ENCODE results near the gene ADARB1.
A peak's percentile ranks its signal among the peaks of the same experiment; 100 is the strongest.

ADARB1 gene

DNA sequence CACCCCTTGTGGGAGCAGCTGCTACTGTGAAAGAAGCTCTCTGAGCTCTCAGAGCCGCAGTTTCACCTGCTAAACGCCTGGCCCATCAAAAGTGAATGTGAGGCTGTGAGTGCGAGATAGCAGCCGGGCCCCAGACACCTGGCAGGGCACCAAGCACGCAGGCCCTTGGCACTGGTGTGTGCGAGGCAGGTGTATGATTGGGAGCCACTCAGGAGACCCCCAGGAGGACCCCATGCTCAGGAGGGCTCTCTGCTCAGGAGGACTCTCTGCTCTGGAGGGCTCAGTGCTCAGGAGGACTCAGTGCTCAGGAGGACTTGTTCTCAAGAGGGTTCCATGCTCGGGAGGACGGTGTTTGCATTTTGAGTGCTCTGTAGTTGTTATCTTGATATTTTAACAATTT, 14.3 kb upstream of the ADARB1 start:
- TF ChIP-seq ZFX (IDR thresholded peaks at IDR 0.05): no peak
- TF ChIP-seq, protein P1, sequence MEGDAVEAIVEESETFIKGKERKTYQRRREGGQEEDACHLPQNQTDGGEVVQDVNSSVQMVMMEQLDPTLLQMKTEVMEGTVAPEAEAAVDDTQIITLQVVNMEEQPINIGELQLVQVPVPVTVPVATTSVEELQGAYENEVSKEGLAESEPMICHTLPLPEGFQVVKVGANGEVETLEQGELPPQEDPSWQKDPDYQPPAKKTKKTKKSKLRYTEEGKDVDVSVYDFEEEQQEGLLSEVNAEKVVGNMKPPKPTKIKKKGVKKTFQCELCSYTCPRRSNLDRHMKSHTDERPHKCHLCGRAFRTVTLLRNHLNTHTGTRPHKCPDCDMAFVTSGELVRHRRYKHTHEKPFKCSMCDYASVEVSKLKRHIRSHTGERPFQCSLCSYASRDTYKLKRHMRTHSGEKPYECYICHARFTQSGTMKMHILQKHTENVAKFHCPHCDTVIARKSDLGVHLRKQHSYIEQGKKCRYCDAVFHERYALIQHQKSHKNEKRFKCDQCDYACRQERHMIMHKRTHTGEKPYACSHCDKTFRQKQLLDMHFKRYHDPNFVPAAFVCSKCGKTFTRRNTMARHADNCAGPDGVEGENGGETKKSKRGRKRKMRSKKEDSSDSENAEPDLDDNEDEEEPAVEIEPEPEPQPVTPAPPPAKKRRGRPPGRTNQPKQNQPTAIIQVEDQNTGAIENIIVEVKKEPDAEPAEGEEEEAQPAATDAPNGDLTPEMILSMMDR (conservative IDR thresholded peaks at IDR 0.05): no peak
- no peak overlapping the region for H3K27ac ChIP-seq

DNA sequence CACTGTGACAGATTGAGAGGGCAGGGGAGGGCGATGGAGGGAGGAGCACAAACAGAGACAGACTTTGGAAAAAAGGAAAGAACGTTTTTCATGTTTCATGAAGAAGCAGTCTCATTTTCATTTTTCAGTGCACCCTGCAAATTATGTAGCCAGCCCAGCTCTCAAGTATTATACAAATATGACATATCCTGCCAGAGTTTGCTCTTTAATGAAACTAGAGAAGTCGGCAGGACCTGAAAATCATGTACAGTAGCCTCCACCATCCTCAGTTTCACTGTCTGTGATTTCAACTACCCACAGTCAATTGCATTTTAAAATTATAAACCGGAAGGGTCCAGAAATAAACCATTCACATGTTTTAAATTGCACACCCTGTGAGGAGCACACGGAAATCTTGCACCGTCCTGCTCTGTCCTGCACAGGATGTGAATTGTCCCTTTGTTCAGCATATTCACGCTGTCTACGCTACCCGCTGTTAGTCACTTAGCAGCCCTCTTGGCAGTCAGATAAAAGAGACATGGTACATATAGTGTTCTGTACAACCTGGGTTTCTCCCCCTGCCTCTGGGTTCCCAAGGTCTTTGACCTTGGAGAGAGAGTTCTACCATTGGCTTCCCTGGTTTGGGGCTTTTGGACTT, 13.6 kb upstream of the ADARB1 start:
- TF ChIP-seq, protein P1 (conservative IDR thresholded peaks at IDR 0.05): no peak
- no peak for TF ChIP-seq ZFX (IDR thresholded peaks at IDR 0.05)
- H3K27ac ChIP-seq: no peak overlapping the region

DNA sequence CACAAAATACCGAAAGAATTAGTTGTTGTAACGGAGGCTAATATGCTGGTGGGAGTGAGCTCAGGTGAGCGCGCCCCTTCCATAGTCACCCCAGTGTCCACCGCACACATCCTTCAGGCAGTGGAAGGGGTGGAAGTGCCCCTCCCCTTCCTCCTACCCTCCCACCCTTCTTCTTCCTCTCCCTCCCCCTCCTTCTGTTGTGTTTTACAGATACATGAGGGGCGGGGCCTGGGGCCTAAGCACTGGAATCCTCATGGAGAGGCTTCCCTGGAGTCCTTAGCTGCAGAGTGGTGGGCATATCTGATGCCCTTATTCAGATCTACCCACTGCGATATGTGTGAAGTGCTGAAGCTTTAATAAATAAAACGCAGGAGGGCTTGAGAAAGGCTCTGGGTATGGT, 10.3 kb upstream of the ADARB1 start:
- H3K27ac ChIP-seq: no peak overlapping the region
- no peak for TF ChIP-seq ZFX (IDR thresholded peaks at IDR 0.05)
- TF ChIP-seq, protein P1 (conservative IDR thresholded peaks at IDR 0.05): no peak

DNA sequence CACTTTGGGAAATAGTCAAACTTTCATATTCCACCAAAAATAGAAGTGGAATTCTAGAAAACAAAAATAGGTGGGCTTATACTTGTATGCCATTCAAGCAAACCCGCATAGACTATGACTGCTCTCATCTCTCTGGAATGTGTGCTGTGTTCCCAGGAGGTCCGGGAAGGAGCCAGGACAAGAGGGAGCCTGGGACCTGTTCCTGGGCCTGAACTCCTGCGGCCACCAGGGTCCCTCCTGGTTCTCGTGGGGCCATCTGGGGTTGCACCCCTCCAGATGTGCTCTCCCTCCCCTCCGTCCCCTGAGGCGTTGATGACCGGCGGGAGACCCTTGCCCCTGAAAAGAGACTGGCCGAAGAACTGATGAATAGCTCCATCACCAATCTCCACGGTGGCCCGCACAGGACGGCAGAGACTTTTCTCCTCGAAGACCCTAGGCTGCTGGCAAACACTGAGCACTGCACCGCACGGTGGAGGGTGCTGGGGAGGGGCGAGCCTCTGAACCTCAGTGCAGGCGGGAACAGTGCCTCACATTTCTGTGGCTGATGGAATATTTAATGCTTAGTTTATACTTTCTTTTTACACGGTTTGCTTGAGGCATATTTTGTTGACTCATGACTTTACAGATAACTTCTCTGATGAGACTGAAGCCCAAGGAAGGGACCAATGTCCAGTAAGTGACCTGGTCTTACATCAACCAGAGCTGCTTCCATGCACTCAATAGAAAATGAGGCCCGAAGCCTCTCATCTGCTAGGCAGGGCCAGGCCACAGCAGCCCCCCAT, 9.6 kb upstream of the ADARB1 start:
- TF ChIP-seq, protein P1 (conservative IDR thresholded peaks at IDR 0.05): no peak
- no peak for TF ChIP-seq ZFX (IDR thresholded peaks at IDR 0.05)
- H3K27ac ChIP-seq: no peak overlapping the region

DNA sequence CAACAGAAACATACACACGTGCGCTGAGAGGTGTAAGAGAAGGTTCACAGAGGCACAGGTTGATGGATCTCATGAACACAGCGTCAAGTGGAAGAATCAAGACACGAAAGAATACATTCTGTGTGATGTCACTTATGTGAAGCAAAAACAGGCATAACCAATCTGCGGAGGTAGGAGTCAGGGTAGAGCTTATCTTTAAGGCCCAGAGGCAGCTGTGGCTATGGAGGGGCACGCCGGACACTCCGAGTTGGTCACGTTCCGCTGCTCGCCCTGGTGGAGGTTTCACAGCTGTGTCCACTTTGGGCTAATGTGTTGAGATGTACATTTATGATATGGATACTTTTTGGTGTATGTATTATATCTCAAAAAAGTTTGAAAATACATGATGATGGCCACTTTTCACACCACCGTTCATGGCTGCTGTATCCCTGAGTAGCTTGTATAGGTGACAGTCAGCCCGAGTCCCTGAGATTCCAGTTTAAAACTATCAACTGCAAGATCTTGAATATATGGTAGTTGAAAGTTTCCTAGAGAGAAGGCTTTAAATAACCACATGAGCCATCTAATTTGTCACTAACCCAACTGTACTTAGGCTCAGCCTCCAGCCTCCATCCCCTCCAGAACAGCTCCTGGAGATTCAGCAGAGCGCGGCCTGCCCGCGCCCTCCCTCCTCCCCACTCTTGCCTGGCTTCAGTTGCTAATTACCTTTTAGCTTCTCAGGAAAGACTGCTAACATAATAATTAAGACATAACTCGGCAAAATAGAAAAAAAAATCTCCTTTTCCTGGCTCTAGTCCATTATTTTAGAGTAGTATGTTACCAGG, 6.7 kb upstream of the ADARB1 start:
- H3K27ac ChIP-seq: no peak overlapping the region
- no peak for TF ChIP-seq ZFX (IDR thresholded peaks at IDR 0.05)

DNA sequence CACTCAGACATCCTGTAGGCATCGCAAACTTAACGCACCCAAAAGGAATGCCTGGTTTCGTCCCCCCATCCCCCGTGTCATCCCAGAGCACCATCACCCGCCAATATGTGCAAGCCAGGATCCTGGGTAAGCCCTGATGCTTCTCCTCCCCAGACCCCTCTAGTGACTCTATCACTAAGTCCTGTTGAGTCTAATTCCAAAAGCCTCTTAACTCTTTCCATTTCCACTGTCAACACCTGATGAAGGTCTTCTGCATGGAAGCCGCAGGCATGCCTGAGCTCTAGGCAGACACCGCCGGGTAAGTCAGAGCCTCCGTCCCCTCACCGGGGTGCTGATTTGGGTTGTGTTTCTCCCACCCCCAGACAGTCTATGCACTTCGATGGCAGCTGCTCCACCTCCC, 5.3 kb upstream of the ADARB1 start:
- no peak overlapping the region for H3K27ac ChIP-seq
- TF ChIP-seq, protein P1 (conservative IDR thresholded peaks at IDR 0.05): no peak
- no peak for TF ChIP-seq ZFX (IDR thresholded peaks at IDR 0.05)

DNA sequence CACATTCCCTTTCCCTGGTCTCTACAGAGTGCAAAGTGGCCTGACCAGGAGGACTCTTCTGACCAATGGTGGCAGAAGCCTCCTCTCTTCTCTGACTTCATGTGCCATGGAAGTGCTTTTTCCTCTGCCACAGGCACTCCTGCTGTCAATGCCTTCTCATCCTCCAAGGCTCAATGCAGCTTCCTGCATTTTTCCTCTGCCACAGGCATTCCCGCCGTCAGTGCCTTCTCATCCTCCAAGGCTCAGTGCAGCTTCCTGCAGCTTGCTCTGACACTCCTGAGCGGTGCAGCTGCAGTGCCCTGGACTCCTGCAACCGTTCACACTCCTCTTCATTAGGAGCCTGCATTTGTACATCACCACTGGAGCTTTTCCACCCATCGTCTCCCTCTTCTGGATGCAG, 4.7 kb upstream of the ADARB1 start:
- H3K27ac ChIP-seq: peak overlapping the region; percentile 13; the same call in 1 of the 2 replicates

More for the DNA sequence above, 4.7 kb upstream of the ADARB1 start:
- no peak for TF ChIP-seq ZFX (IDR thresholded peaks at IDR 0.05)
- TF ChIP-seq, protein P1 (conservative IDR thresholded peaks at IDR 0.05): no peak

Data from C4-2B (cell line).